HCT116 (cell line): Measurements from ENCODE around the gene CASP5. TPM values are rescaled to one million over a fixed set of nuclear protein-coding genes. Genes with fewer than 3 reads are reported as not detected.

ENCODE experiments used
- ATAC-seq: fragments of 200-7000 bp; cut with Tn5 transposase; 2 replicates; pipeline ENCODE4 v1.9.1; 2020; ENCODE audit warnings: mild to moderate bottlenecking, moderate library complexity
- BruUV-seq: library from RNA; stranded (reverse); fragments of 400-500 nt; replicated peaks from 2 replicates; lab custom pipeline; 2021; lab: Mats Ljungman, UMichigan
- CTCF ChIA-PET: fragments of 300-600 bp; sonication (Branson Sonifier 250); formaldehyde crosslinking; loops from one replicate; lab custom pipeline; 2021; ENCODE audit warnings: antibody characterized with exemption; lab: Charles Lee
- POLR2A ChIA-PET: fragments of 300-600, 350-600 bp; sonication (Branson Sonifier 250); formaldehyde crosslinking; loops from one replicate; lab custom pipeline; 2021; ENCODE audit warnings: antibody characterized with exemption; lab: Charles Lee
- RAD21 ChIA-PET, 2 experiments: fragments of 300-600 bp; sonication (Branson Sonifier 250); formaldehyde crosslinking; loops; one replicate each; lab custom pipeline; 2023; ENCODE audit warnings: low total read pairs in 2 of 2; ENCODE audit not compliant: uncharacterized antibody in 2 of 2, unreplicated experiment in 2 of 2, low non-redundant PET in 1 of 2; lab: Charles Lee
- DNase-seq: peaks from one replicate; pipeline ENCODE4 v3.0.0-alpha.2; 2010; ENCODE audit warnings: low read depth, low spot score
- H2AFZ ChIP-seq: fragments of 200-600 bp; shearing (Covaris generic), sonication (generic); 2 replicates; pipeline ENCODE4 v1.6.1; 2017; ENCODE audit warnings: low read depth, mixed run types, mixed read lengths, antibody characterized with exemption, low read length; ENCODE audit not compliant: poor library complexity, severe bottlenecking
- H3K27ac ChIP-seq: 2 replicates; pipeline ENCODE4 v1.5.1; 2012; ENCODE audit warnings: low read depth, low read length
- H3K27me3 ChIP-seq: fragments of 200-600 bp; sonication (generic); 2 replicates; pipeline ENCODE4 v1.6.1; 2016; ENCODE audit warnings: mixed run types, low read length, mixed read lengths; ENCODE audit not compliant: insufficient read depth
- H3K36me3 ChIP-seq, 2 experiments: fragments of 200-500 bp in 1 of 2; fragments of 200-600 bp in 1 of 2; sonication (Bioruptor generic) in 1 of 2; sonication (generic) in 1 of 2; 2 replicates each; pipeline versions ENCODE4 v1.5.1 to v1.6.1; 2014 to 2016; ENCODE audit warnings: low read length in 2 of 2, inconsistent platforms in 1 of 2, mixed read lengths in 1 of 2, mixed run types in 1 of 2; ENCODE audit not compliant: insufficient read depth in 2 of 2, control insufficient read depth in 1 of 2
- H3K4me1 ChIP-seq, 2 experiments: fragments of 200-600 bp in 1 of 2; sonication (generic) in 1 of 2; 2 replicates each; pipeline versions ENCODE4 v1.5.1 to v1.6.1; 2012 to 2017; ENCODE audit warnings: low read length in 2 of 2, inconsistent platforms in 1 of 2, mild to moderate bottlenecking in 1 of 2, mixed read lengths in 1 of 2, mixed run types in 1 of 2, moderate library complexity in 1 of 2; ENCODE audit not compliant: insufficient read depth in 2 of 2, control insufficient read depth in 1 of 2
- H3K4me2 ChIP-seq: fragments of 200-600 bp; sonication (generic); 2 replicates; pipeline ENCODE4 v1.6.1; 2017; ENCODE audit warnings: mixed run types, low read length, mixed read lengths
- H3K4me3 ChIP-seq, 2 experiments: fragments of 200-600 bp in 1 of 2; sonication (generic) in 1 of 2; replicated peaks in 1 of 2; 2 replicates each; pipeline ENCODE4 v1.5.1; 2011 to 2016; ENCODE audit warnings: low read length in 2 of 2, control low read depth in 1 of 2, low read depth in 1 of 2, mild to moderate bottlenecking in 1 of 2, mixed read lengths in 1 of 2, mixed run types in 1 of 2
- H3K79me2 ChIP-seq: fragments of 200-600 bp; sonication (generic); 2 replicates; pipeline ENCODE4 v1.6.1; 2017; ENCODE audit warnings: mild to moderate bottlenecking, mixed run types, low read length, moderate library complexity, mixed read lengths; ENCODE audit not compliant: insufficient read depth
- H3K9ac ChIP-seq: fragments of 200-600 bp; sonication (generic); 2 replicates; pipeline ENCODE4 v1.6.1; 2016; ENCODE audit warnings: low read length, mixed read lengths
- H3K9me2 ChIP-seq: fragments of 200-600 bp; sonication (generic), shearing (Covaris generic); 2 replicates; pipeline ENCODE4 v1.6.1; 2017; ENCODE audit warnings: mixed run types, mild to moderate bottlenecking, moderate library complexity; ENCODE audit not compliant: insufficient read depth
- H3K9me3 ChIP-seq, 2 experiments: fragments of 200-500 bp in 1 of 2; fragments of 200-600 bp in 1 of 2; sonication (Bioruptor generic) in 1 of 2; sonication (generic) in 1 of 2; 2 replicates each; pipeline ENCODE4 v1.6.1; 2014 to 2017; ENCODE audit warnings: low read length in 2 of 2, mixed read lengths in 2 of 2, inconsistent platforms in 1 of 2, low read depth in 1 of 2, mild to moderate bottlenecking in 1 of 2, mixed run types in 1 of 2, moderate library complexity in 1 of 2; ENCODE audit not compliant: control insufficient read depth in 1 of 2, insufficient read depth in 1 of 2
- H4K20me1 ChIP-seq: fragments of 200-600 bp; sonication (generic), shearing (Covaris generic); 2 replicates; pipeline ENCODE4 v1.6.1; 2017; ENCODE audit warnings: mixed run types, mild to moderate bottlenecking, moderate library complexity; ENCODE audit not compliant: insufficient read depth
- ATF3 ChIP-seq: IDR thresholded peaks from 2 replicates; pipeline ENCODE4 v1.6.1; 2012
- CEBPB ChIP-seq: IDR thresholded peaks from 2 replicates; pipeline ENCODE4 v1.6.1; 2012; ENCODE audit warnings: low read depth
- CTCF ChIP-seq, 3 experiments: fragments of 200-600 bp in 1 of 3; sonication (generic) in 1 of 3; IDR thresholded peaks in 2 of 3; conservative IDR thresholded peaks in 1 of 3; 2 replicates each; pipeline ENCODE4 v1.5.1; 2012 to 2017; ENCODE audit warnings: low read depth in 2 of 3, low read length in 2 of 3, antibody characterized with exemption in 1 of 3, borderline replicate concordance in 1 of 3, control low read depth in 1 of 3, mild to moderate bottlenecking in 1 of 3, mixed read lengths in 1 of 3, mixed run types in 1 of 3, moderate library complexity in 1 of 3; ENCODE audit not compliant: insufficient read depth in 1 of 3
- EGR1 ChIP-seq: IDR thresholded peaks from 2 replicates; pipeline ENCODE4 v1.6.1; 2012; ENCODE audit warnings: low read depth
- EZH2 ChIP-seq: fragments of 200-600 bp; sonication (generic); IDR thresholded peaks from 2 replicates; pipeline ENCODE4 v1.6.1; 2017; ENCODE audit warnings: antibody characterized with exemption, mixed run types
- JUND ChIP-seq: IDR thresholded peaks from 2 replicates; pipeline ENCODE4 v1.6.1; 2012
- MAX ChIP-seq: IDR thresholded peaks from 2 replicates; pipeline ENCODE4 v1.6.1; 2012
- POLR2A ChIP-seq: IDR thresholded peaks from 2 replicates; pipeline ENCODE4 v1.7.0; 2011; ENCODE audit warnings: borderline replicate concordance; ENCODE audit not compliant: insufficient read depth, insufficient read length; ENCODE audit errors: extremely low read depth
- POLR2AphosphoS5 ChIP-seq: IDR thresholded peaks from 2 replicates; pipeline ENCODE4 v1.6.1; 2011; ENCODE audit warnings: mild to moderate bottlenecking, low read depth, low read length, moderate library complexity
- RAD21 ChIP-seq: IDR thresholded peaks from 2 replicates; pipeline ENCODE4 v1.6.1; 2012; ENCODE audit warnings: low read depth, mild to moderate bottlenecking
- REST ChIP-seq: IDR thresholded peaks from 2 replicates; pipeline ENCODE4 v1.6.1; 2012; ENCODE audit warnings: low read depth
- SIN3A ChIP-seq: IDR thresholded peaks from 2 replicates; pipeline ENCODE4 v1.6.1; 2012; ENCODE audit warnings: low read depth
- SRF ChIP-seq: IDR thresholded peaks from 2 replicates; pipeline ENCODE4 v1.6.1; 2012; ENCODE audit warnings: low read depth
- YY1 ChIP-seq: IDR thresholded peaks from 2 replicates; pipeline ENCODE4 v1.6.1; 2011; ENCODE audit warnings: low read length, low read depth, moderate library complexity, mild to moderate bottlenecking; ENCODE audit not compliant: insufficient replicate concordance; ENCODE audit errors: extremely low read depth
- ZBTB33 ChIP-seq: IDR thresholded peaks from 2 replicates; pipeline ENCODE4 v1.6.1; 2011; ENCODE audit warnings: mild to moderate bottlenecking, low read length, moderate library complexity; ENCODE audit not compliant: insufficient replicate concordance; ENCODE audit errors: extremely low read depth
- ZFX ChIP-seq: fragments of 450-650 bp; IDR thresholded peaks from 2 replicates; pipeline ENCODE4 v1.6.1; 2017
- ZNF274 ChIP-seq: fragments of 200-500 bp; sonication (Bioruptor generic); IDR thresholded peaks from 2 replicates; pipeline ENCODE4 v1.6.1; 2014; ENCODE audit warnings: mild to moderate bottlenecking, low read depth, low read length, inconsistent platforms
- intact Hi-C: fragments of 100-400 bp; cut with micrococcal nuclease; formaldehyde crosslinking; loops from 2 replicates; pipeline ENCODE4 v1.10.0; 2022
- total RNA-seq: library from RNA; stranded (reverse); gene quantifications from one replicate; pipeline ENCODE4 v1.2.1, GENCODE V29; 2021; ENCODE audit not compliant: unreplicated experiment

Gene CASP5
- total RNA-seq, 1 experiment from 2014 or later, result not detected

GRCh38 chr11:105057432-105057831, 34.5 kb upstream of the CASP5 start:
- intact Hi-C loops, result no loop called here
- BruUV-seq, result no TSS peak
- Histone ChIP-seq H3K4me2 (no peak overlapping the region), H4K20me1 (no peaks in the 10 kb centered on the region), H3K9me3 (no peaks in the 10 kb centered on the region), H2AFZ (no peak overlapping the region), H3K27ac (no peak overlapping the region), H3K4me1 (no peaks in the 10 kb centered on the region), H3K79me2 (no peaks in the 10 kb centered on the region), H3K9me2 (no peaks in the 10 kb centered on the region), H3K9ac (no peak overlapping the region), H3K36me3 (no peaks in the 10 kb centered on the region), H3K27me3 (no peaks in the 10 kb centered on the region), H3K4me3 (no peak overlapping the region)
- ChIA-PET POLR2A (no interaction called here), CTCF (no interaction called here), RAD21 (no interaction called here)
- no peak for TF ChIP-seq ZBTB33
- no peak for TF ChIP-seq MAX
- no peak for TF ChIP-seq SIN3A
- TF ChIP-seq SRF, result no peak
- TF ChIP-seq REST, result no peak
- TF ChIP-seq CTCF (IDR thresholded peaks at IDR 0.05 in 2 of 3, conservative IDR thresholded peaks at IDR 0.05 in 1 of 3; ENCODE audit: borderline replicate concordance in 1 of 3, insufficient read depth in 1 of 3, low read depth in 2 of 3, low read length in 2 of 3), result no peak
- TF ChIP-seq CEBPB, result no peak
- TF ChIP-seq POLR2AphosphoS5, result no peak
- no peak for TF ChIP-seq JUND
- no peak for TF ChIP-seq YY1
- no peak for TF ChIP-seq ATF3
- TF ChIP-seq ZNF274, result no peak
- TF ChIP-seq ZFX, result no peak
- no peak for TF ChIP-seq POLR2A
- no peak for TF ChIP-seq EGR1
- TF ChIP-seq EZH2, result no peak
- no peak for TF ChIP-seq RAD21
- ATAC-seq, result no peak
- no peak for DNase-seq
